DOHH2 (cell line): ENCODE data around the gene FNIP2.

Experiments used
- EZH2phosphoT487 ChIP-seq: fragments of 200-600 bp; sonication (generic); IDR thresholded peaks from 2 replicates; pipeline ENCODE4 v1.6.1; 2017; ENCODE audit warnings: borderline replicate concordance, mild to moderate bottlenecking, antibody characterized with exemption, low read length, moderate library complexity, mixed read lengths
- TF ChIP-seq, protein P1 (sequence below): fragments of 200-600 bp; sonication (generic); IDR thresholded peaks from one replicate; pipeline ENCODE4 v1.5.1; 2014; ENCODE audit warnings: antibody characterized with exemption, mild to moderate bottlenecking, low read depth, low read length; ENCODE audit not compliant: poor library complexity, severe bottlenecking

DNA sequence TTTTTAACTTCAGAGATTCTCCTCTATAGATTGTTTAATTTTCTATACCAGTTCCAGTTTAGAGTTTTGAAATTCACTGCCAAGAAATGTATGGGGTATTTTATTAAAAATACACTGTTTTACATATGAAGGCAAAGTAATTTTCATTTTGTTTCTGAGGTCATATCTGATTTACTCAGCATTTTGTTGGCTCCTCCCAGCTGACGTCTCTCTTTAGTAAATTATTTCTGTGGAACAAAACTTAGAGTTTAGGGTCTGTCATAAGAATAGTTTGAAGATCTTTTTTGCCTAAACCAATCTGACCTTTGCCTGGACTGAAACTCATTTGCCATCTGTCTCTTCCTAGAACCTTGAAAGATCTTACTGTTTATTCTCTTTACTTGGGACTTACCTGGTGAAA lies 16.9 kb downstream of the FNIP2 start:
- TF ChIP-seq, protein P1, sequence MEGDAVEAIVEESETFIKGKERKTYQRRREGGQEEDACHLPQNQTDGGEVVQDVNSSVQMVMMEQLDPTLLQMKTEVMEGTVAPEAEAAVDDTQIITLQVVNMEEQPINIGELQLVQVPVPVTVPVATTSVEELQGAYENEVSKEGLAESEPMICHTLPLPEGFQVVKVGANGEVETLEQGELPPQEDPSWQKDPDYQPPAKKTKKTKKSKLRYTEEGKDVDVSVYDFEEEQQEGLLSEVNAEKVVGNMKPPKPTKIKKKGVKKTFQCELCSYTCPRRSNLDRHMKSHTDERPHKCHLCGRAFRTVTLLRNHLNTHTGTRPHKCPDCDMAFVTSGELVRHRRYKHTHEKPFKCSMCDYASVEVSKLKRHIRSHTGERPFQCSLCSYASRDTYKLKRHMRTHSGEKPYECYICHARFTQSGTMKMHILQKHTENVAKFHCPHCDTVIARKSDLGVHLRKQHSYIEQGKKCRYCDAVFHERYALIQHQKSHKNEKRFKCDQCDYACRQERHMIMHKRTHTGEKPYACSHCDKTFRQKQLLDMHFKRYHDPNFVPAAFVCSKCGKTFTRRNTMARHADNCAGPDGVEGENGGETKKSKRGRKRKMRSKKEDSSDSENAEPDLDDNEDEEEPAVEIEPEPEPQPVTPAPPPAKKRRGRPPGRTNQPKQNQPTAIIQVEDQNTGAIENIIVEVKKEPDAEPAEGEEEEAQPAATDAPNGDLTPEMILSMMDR, result no peak
- TF ChIP-seq EZH2phosphoT487, result no peak
